GM18858 (cell line): ENCODE measurements around the gene ENTREP3.
"Not testable (repeated sequence)": the region's sequence is repeated elsewhere in the genome, so short reads cannot be mapped to it uniquely, and the experiment has no call there.

Source experiments
- ATAC-seq: cut with Tn5 transposase; IDR thresholded peaks from one replicate; pipeline ENCODE4 v1.9.1; 2021; ENCODE audit not compliant: unreplicated experiment

Gene ENTREP3, protein sequence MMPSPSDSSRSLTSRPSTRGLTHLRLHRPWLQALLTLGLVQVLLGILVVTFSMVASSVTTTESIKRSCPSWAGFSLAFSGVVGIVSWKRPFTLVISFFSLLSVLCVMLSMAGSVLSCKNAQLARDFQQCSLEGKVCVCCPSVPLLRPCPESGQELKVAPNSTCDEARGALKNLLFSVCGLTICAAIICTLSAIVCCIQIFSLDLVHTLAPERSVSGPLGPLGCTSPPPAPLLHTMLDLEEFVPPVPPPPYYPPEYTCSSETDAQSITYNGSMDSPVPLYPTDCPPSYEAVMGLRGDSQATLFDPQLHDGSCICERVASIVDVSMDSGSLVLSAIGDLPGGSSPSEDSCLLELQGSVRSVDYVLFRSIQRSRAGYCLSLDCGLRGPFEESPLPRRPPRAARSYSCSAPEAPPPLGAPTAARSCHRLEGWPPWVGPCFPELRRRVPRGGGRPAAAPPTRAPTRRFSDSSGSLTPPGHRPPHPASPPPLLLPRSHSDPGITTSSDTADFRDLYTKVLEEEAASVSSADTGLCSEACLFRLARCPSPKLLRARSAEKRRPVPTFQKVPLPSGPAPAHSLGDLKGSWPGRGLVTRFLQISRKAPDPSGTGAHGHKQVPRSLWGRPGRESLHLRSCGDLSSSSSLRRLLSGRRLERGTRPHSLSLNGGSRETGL

DNA sequence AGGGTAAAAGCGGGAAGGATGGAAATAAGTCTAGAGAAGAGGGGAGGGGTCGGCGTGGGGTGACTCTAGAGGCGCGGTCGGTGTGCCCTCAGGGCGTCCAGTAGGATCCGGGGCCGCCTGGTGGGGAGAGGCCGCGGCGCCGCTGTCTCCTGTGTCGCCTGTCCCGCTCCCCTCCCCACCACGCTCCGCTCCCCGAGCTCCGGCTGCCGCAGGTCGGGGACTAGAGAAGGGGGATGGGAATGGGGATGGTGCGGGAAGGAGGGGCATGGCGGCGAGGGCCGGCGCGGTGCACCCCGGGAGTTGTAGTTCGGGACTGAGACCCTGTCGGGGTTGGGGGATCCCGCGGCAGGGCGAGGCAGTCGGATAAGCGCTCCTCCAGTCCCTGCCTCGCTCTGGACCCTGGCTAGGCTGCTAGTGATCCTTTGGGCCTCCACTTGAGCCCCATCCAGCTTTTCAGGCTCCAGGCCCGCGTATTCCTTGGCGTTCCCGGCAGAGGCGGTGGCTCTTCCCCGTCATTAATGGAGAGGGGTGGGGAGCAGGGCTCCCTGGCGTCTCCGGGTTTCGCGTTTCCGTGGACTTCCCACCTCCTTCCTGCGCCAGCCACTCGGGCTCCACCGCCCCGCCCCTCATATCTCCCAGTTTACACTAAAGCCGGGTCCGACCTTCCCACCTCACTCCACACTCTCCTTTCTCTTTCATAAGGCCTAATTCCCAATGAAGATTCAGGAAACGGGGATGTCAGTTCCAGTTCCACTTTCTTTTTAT lies at the start of gene ENTREP3:
Gene ENTREP3 (minus strand): TSS at position 241 of the 765 bp plus-strand sequence. CDS start 606 bp downstream, outside the sequence.
- no peak for ATAC-seq

DNA sequence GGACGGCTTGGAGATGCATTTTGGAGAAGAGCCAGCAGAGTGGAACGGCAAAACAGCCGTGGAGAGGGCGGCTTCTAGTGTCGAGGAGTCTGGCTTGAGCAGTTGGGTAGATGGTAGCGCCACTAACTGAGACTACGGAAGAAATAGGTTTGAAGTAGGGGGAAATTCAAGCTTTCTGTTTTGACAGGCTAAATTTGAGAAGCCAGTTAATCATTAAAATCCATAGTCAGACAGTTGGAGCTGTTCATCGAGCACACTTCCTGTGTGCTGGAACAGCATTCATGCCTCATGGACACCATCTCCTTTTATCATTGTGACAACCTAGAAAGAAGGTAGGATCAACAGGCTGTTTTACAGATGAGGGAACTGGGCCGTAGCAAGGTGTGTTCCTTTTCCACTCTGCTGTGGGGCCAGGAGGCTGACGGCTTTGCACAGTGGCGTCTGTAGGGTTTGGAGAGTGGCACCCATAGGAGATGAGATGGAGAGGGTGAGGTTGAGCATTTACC lies 49.3 kb upstream of the ENTREP3 start:
- no peak for ATAC-seq

DNA sequence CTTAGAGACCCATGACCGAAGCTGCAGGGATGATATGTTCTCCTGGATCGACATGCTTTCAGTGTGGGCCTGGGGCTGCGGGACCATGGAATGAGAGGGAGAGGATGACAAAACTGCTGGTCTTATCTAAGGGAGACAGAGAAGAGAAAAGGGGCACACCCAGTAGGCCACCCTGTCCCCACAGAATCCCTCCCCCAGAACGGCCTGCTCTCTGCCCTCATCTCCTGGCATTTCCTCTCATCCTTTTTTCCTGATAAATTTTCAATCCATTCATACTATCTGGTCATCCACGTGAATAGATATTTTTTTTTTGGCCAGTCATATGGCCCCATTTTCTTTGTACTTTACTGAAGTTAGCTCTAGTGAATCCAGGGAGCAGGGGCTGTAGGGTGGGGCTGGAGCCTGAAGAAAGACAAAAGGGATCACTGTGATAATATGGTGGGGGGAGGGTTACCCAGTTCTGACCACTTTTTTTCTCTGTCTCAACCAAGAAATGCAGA lies 46.1 kb upstream of the ENTREP3 start, which contains the start of gene PKLR:
Gene PKLR (minus strand): TSS at position 97 of the 500 bp plus-strand sequence. CDS start 43 bp downstream, at position 54.
- no peak for ATAC-seq

DNA sequence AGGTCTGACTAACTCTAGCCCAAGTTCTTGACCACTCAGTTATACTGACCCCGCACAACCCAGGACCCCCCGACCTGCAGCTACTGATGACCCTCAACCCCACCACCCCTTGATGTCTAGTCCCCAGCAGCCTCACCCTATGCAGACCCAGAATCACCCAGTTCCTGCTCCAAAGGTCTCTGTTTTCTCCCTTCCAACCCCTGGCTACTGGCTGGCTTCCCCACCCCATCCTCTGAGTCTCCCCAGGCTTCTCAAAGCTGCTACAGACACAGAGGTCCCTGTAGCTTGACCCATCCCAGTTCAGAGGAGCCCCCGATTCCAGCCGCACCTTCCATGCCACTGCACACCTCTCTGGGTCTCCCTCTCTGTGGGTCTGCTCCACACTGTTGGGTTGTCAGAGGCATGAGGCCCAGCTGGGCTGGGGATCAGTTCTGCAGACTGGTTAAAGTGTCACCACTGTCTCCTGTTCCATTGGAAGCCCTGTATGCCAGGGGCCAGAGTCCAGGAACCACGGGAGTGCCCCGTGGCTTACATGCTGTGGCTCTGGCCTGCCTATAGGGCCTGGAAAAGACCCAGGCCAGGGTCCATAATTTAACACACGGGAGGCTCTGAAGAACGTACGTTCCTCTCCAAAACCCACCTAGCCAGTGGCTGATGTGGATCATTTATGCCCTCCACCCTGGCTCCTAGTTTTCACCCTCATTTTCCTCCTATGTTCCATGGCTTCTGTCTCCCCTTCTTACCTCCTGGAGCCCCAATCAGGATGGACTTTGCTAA lies 45.5 kb upstream of the ENTREP3 start:
- no peak for ATAC-seq

DNA sequence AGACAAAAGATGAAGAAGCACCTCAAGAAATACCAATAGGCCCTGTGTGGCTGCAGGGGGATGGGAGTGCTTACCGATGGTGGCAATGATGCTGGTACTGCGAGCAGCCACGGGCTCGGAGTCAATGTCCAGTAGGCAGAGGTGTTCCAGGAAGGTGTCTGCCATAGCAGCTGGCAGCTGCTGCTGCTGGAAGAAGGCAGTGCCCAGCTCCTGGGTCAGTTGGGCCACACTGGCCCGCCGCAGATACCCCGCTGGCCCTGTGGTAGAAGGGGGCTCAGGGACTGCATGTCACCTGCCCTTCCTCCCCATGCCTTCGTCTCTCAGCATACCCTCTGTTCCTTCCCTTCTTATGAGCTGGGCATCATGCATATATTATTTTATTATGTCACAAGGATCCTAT lies 44.7 kb upstream of the ENTREP3 start:
- no peak for ATAC-seq

DNA sequence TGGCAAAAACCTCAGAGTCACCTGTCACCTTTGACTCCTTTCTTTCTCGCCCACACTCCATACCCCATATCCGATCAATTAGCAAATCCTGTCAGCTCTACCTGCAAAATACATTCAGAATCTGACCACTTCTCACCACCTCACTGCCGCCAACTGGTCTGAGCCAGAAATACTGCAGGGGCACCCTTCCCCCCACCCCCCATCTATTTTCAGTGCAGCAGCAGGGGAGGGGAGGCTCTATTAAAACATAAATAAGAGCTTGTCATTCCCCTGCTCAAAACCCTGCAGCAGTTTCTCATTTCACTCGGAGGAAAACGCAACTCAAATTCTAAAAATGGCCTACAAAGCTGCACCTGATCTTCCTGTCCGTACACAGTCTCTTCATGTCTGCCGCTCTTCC lies 42.1 kb upstream of the ENTREP3 start:
- no peak for ATAC-seq

DNA sequence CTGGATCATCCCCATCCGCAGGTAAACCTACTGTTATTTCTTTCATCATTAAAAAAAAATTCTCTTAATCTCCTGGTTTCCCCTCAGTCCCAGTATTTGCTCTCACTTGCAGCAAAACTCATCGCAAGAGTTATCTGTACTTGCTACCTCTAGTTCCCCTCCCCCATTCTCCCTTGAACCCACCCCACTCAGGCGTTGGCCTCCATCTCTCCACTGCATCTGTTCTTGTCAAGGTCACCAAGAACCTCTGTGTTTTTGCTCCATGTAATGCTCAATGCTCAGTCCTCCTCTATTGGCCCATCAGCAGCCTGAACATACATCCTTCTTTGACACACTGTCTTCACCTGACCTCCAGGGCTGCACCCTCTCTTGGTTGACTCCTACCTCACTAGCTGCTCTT lies 41.4 kb upstream of the ENTREP3 start:
- no peak for ATAC-seq

DNA sequence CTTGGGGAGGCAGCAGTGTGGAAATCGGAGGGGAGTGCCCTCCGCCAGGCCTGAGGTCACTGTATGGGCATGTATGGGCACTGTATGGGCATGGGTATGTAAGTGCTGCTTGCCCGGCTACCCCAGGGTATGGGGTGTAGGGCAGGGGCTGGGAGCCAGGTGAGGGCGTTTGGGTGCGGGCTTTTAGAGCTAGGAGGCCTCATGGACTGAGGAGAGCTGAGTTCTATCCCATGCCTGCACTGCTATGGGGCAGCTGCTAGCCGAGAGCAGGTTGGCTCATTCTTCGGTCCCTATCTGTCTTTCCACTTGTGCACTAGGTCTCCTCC lies 40.6 kb upstream of the ENTREP3 start:
- no peak for ATAC-seq

DNA sequence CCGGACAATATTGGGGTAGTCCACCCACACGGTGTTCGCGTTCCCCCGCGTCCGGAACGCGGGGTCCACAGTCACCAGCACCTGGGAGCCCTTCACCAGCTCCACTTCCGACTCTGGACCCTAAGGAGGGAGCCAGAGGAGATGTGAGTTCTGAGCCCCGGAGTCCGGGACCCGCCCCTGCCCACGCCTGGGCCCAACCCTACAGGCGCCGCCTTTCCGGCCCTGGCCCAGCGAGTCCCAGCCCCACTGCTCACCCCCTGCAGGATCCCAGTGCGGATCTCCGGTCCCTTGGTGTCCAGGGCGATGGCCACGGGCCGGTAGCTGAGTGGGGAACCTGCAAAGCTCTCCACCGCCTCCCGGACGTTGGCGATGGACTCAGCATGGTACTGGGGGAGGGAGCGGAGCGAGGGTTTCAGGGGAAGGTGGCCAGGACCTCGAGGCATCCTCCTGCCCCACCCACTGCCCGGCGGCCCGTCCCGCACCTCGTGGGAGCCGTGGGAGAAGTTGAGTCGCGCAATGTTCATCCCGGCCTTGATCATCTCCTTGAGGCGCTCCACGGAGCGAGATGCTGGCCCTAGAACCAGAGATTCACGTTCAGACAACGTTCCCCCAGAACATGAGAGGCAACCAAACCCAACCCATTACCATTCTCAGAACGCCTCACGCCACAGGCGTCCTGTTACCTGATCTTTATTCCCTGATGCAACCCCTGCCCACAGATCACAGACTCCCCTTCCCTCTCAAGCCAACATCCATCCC lies 40.1 kb upstream of the ENTREP3 start:
- ATAC-seq: no peak

DNA sequence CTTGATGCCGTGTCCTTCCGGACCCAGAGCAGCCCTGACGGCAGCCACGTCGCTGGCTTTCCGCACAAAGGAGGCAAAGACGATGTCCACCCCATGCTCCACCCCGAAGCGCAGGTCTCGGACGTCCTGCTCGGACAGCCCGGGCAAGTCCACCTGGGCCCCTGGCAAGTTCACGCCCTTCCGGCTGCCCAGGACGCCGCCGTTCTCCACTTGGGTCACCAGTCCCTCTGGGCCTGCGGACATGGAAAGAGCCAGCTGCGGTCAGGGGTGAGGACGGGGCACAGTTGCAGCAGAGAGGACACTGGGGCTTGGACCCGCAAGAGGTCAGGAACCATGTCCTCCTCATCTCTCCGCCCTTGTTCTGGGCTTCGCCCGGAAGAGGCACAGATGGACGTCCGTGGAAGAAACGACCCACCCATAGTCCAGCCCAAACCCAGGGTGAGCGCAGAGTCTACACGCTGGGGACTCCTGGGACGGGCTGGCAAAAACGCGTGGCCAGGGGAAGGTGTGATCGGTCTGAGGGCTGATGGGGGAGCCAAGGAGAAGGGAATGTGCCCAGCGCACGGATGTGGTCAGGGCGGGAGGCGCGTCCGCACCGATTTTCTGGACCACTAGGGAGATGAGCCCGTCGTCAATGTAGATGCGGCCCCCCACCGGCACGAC lies 39.4 kb upstream of the ENTREP3 start:
- ATAC-seq: no peak

DNA sequence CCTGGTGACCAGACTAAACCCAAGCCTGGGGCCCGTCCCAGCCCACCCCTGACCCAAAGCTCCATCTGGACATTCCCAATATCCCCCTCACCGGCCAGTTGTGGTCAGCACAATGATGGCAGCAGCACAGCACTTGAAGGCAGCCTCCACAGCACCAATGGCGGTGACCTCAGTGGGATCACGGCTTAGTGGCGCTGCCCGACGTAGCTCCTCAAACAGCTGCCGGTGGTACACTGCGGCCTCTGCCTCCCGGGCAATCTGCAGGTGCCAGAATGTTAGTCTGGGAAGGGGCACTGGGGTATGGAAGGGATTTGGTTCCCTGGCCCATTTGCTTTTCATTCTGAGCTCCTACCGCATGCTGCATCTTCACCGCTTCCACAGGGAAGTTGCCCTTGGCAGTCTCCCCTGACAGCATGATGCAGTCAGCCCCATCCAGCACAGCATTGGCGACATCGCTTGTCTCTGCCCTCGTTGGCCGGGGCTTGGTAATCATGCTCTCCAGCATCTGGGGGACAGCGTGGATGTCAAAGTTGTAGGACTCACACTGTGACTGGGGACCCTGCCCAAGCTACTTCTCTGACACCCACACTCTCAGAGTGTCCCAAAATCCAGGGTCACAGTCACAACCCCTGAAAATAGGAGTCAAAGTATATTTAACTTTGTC lies 37.9 kb upstream of the ENTREP3 start:
- ATAC-seq: no peak

DNA sequence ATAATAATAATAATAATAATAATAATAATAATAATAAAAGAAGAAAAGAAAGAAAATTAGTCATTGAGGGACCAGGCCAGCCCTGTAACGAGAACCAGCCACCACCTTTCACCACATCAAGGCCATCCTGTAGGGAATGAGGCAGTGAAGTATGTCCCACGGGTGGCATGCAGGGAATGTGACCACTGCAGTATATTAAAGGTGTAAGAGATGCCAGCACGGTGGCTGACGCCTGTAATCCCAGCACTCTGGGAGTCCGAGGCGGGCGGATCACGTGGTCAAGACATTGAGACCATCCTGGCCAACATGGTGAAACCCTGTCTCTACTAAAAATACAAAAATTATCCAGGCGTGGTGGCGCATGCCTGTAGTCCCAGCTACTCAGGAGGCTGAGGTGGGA lies 35.7 kb upstream of the ENTREP3 start:
- not testable (repeated sequence) for ATAC-seq

DNA sequence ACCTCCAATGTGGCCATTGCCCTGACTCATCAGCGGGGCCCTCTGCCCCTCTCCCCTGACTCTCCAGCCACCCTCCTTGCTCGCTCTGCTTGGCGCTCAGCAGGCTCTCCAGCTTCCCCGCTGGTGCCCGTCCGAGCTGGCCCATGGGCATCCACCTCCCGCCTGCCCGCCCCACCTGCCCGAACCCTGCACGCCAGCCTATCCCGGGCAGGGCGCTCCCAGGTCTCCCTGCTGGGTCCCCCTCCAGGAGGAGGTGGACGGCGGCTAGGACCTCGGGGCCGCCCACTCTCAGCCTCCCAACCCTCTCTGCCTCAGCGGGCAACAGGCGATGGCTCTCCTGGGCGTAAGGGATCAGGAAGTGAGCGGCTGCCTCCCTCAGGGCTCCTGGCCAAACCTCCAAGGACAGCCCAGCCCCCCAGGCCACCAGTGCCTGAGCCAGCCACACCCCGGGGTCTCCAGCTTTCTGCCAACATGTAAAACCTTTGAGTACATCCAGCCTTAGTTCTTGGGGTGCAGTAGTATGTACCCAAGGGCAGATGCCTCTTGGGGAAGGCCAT lies 32.8 kb upstream of the ENTREP3 start:
- no peak for ATAC-seq

DNA sequence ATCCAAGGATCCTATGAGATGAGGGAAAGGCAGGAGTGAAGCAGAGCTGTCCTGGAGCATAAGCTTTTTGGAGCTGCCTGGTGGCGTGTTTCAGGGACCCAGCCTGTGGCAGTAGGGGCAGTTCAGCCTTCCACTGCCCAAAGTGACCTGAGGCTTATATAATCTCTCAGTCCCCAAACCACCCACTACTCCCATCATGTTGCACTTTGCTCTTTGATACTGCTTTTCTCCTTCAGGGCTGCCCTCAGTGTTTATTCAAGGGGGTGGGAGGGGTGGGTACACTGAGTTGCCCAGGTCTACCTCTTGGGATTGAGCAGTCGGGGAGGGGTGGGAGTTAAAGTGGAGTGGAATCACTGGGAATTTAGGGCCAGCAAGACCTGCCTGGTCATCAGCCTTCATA lies 31.3 kb upstream of the ENTREP3 start:
- no peak for ATAC-seq

DNA sequence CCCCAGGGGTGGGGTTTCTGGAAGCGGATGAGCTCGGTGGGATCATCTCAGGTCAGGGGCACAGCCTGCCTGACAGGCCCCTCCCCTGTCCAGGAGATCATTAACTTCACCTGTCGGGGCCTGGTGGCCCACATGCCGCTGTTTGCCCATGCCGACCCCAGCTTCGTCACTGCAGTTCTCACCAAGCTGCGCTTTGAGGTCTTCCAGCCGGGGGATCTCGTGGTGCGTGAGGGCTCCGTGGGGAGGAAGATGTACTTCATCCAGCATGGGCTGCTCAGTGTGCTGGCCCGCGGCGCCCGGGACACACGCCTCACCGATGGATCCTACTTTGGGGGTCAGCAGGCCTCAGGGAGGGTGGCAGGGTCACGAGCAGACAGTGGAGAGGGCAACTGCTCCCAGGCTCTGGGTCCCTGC lies 30.4 kb upstream of the ENTREP3 start:
- no peak for ATAC-seq

DNA sequence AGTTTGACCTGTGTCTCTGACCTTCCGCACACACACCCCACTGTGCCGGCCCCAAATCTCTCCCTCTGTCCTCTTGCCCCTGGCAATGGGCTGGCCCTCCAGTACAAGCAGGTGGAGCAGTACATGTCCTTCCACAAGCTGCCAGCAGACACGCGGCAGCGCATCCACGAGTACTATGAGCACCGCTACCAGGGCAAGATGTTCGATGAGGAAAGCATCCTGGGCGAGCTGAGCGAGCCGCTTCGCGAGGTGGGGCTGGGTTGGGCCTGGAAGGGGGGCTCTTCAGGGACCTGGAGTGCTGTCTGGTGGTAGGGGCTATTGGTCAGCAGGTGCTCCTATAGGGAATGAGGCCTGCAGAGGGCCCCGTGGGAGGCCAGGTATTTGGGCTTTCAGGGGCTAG lies 29.8 kb upstream of the ENTREP3 start:
- ATAC-seq: no peak

DNA sequence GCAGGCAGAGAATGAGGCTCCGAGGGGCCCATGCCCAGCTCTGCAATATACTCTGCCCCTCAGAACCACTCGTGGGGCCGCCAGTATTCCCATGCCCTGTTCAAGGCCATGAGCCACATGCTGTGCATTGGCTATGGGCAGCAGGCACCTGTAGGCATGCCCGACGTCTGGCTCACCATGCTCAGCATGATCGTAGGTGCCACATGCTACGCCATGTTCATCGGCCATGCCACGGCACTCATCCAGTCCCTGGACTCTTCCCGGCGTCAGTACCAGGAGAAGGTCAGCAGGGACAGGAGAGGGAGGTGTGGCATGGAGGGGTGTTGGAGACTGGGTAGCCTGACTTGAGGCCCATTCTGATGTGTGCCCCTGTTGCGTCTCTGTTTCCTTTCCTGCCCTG lies 29.2 kb upstream of the ENTREP3 start:
- ATAC-seq: no peak

DNA sequence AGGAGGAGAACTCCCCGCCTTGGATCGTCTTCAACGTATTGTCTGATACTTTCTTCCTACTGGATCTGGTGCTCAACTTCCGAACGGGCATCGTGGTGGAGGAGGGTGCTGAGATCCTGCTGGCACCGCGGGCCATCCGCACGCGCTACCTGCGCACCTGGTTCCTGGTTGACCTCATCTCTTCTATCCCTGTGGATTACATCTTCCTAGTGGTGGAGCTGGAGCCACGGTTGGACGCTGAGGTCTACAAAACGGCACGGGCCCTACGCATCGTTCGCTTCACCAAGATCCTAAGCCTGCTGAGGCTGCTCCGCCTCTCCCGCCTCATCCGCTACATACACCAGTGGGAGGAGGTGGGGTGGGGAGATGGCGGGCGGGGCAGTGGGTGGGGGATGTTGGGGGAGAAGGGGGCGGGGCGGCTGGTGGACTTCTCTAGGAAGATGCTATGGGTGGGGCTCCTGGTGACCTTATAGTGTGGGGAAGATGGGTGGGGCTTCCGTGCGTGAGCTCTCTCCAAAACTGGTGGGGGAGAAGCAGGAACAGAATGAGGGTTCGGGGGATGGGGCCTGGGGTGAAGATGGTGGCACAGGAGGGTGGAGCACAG lies 27.3 kb upstream of the ENTREP3 start:
- no peak for ATAC-seq
